Naive thymus-derived CD4-positive, alpha-beta T cell (primary cell): ENCODE data around the gene FAM162B. TPM values are rescaled to one million over a fixed set of nuclear protein-coding genes. Genes with fewer than 3 reads are reported as not detected.

Experiments used
- ATAC-seq: fragments of 150-1000 bp; cut with Tn5 transposase; 2 replicates; pipeline ENCODE4 v1.10.0; 2021; ENCODE audit warnings: mild to moderate bottlenecking, moderate library complexity
- CTCF ChIA-PET: fragments of 350-600 bp; sonication (Branson Sonifier 250); formaldehyde crosslinking; loops from one replicate; lab custom pipeline; 2021; ENCODE audit warnings: antibody characterized with exemption; lab: Charles Lee
- POLR2A ChIA-PET: fragments of 350-600 bp; sonication (Branson Sonifier 250); formaldehyde crosslinking; loops from one replicate; lab custom pipeline; 2021; ENCODE audit warnings: antibody characterized with exemption, inconsistent platforms; lab: Charles Lee
- DNase-seq, 9 donors: peaks; one replicate each; pipeline versions ENCODE4 v3.0.0 to v3.0.0-alpha.2; 2020 to 2022; ENCODE audit warnings: mixed read lengths in 1 of 9
- H3K27ac ChIP-seq: one replicate; pipeline ENCODE4 v1.7.0; 2013; ENCODE audit warnings: mild to moderate bottlenecking, low read depth, low read length, moderate library complexity
- H3K27me3 ChIP-seq, 2 donors: one replicate each; pipeline ENCODE4 v1.7.0; 2013; ENCODE audit warnings: low read length in 2 of 2, mild to moderate bottlenecking in 2 of 2, moderate library complexity in 2 of 2; ENCODE audit not compliant: control insufficient read depth in 2 of 2, insufficient read depth in 2 of 2
- H3K36me3 ChIP-seq, 3 experiments: 1 replicate in 2 of 3; 2 replicates in 1 of 3; pipeline ENCODE4 v1.7.0; 2013; ENCODE audit warnings: low read length in 3 of 3, mild to moderate bottlenecking in 3 of 3, moderate library complexity in 1 of 3; ENCODE audit not compliant: insufficient read depth in 3 of 3, control insufficient read depth in 2 of 3
- H3K4me1 ChIP-seq, 2 donors: one replicate each; pipeline ENCODE4 v1.7.0; 2013; ENCODE audit warnings: low read length in 2 of 2, mild to moderate bottlenecking in 2 of 2, moderate library complexity in 1 of 2; ENCODE audit not compliant: control insufficient read depth in 2 of 2, insufficient read depth in 2 of 2
- H3K4me3 ChIP-seq: 2 replicates; pipeline ENCODE4 v1.7.0; 2013; ENCODE audit warnings: mild to moderate bottlenecking, low read length
- H3K9me3 ChIP-seq, 3 experiments: 1 replicate in 2 of 3; 2 replicates in 1 of 3; pipeline ENCODE4 v1.7.0; 2013; ENCODE audit warnings: low read length in 3 of 3; ENCODE audit not compliant: control insufficient read depth in 2 of 3
- H3K27ac Mint-ChIP-seq, 9 donors: one replicate each; pipeline ENCODE4 v1.8.0; 2020 to 2022; ENCODE audit warnings: mixed read lengths in 9 of 9, mild to moderate bottlenecking in 8 of 9, moderate library complexity in 5 of 9, inconsistent platforms in 2 of 9
- H3K27me3 Mint-ChIP-seq, 5 donors: one replicate each; pipeline ENCODE4 v1.8.0; 2021 to 2022; ENCODE audit warnings: mixed read lengths in 5 of 5, mild to moderate bottlenecking in 1 of 5
- H3K36me3 Mint-ChIP-seq, 5 donors: one replicate each; pipeline ENCODE4 v1.8.0; 2020 to 2022; ENCODE audit warnings: mixed read lengths in 5 of 5, mild to moderate bottlenecking in 3 of 5, inconsistent platforms in 1 of 5
- H3K4me1 Mint-ChIP-seq, 7 donors: one replicate each; pipeline ENCODE4 v1.8.0; 2020 to 2022; ENCODE audit warnings: mixed read lengths in 7 of 7, mild to moderate bottlenecking in 3 of 7, inconsistent platforms in 1 of 7
- H3K4me3 Mint-ChIP-seq, 10 donors: one replicate each; pipeline ENCODE4 v1.8.0; 2020 to 2022; ENCODE audit warnings: mild to moderate bottlenecking in 10 of 10, mixed read lengths in 10 of 10, moderate library complexity in 6 of 10, inconsistent platforms in 2 of 10
- H3K9me3 Mint-ChIP-seq, 11 donors: one replicate each; pipeline ENCODE4 v1.8.0; 2020 to 2022; ENCODE audit warnings: mixed read lengths in 11 of 11, mild to moderate bottlenecking in 4 of 11, inconsistent platforms in 1 of 11, moderate library complexity in 1 of 11
- intact Hi-C, 2 donors: fragments of 100-400 bp; cut with micrococcal nuclease; formaldehyde crosslinking; loops; one replicate each; pipeline ENCODE4 v1.15.1; 2023
- polyA plus RNA-seq, 2 donors: library from polyadenylated mRNA; unstranded; fragments of 300-500 nt; fragmentation: Illumina TruSeq; gene quantifications; one replicate each; pipeline ENCODE4 v1.2.3, GENCODE V29; 2021
- total RNA-seq, 6 experiments: library from RNA in 5 of 6; stranded (reverse) in 5 of 6; gene quantifications; 1 replicate in 5 of 6; 2 replicates in 1 of 6; pipeline ENCODE4 v1.2.3 and lab custom pipeline; 2021 to 2026

The FAM162B gene
- total and polyA plus RNA-seq, 7 experiments from 2014 or later = not detected

DNA sequence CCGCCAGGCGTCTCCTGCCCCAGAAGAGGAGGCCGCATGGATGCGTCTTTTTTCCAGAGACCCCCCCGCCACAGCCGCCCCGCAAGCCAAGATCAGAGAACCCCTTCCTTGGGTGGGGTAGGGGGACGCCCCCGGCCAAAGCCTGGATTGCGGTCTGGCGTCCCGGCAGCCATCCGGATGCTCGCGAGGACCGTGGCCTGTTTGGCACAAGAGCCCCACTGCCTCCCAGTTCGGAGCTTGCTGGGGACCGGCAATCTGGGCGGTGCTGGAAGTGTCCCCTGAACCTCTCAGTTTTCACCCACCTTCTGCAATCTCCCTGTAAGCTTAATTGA is 924 bp downstream of the FAM162B start:
- Histone ChIP-seq H3K36me3 (no peaks in the 10 kb centered on the region), H3K27me3 (peaks cover 0 to 2% of the 10 kb centered on the region in 2 donors), H3K4me3 (no peak overlapping the region), H3K4me1 (no peaks in the 10 kb centered on the region), H3K9me3 (no peaks in the 10 kb centered on the region), H3K27ac (no peak overlapping the region)
- peaks cover 0 to 1% (median 0%) of the 10 kb centered on the region in 11 donors for H3K9me3 Mint-ChIP-seq
- H3K27me3 Mint-ChIP-seq = peaks cover 51 to 73% (median 62%) of the 10 kb centered on the region in 5 donors
- peaks cover 0 to 5% (median 0%) of the 10 kb centered on the region in 5 donors for H3K36me3 Mint-ChIP-seq
- DNase-seq (no peak), ATAC-seq (no peak)
- peaks cover 2 to 14% (median 13%) of the 10 kb centered on the region in 7 donors for H3K4me1 Mint-ChIP-seq
- ChIA-PET POLR2A (no interaction called here), CTCF (no interaction called here)
- H3K27ac Mint-ChIP-seq = no peak overlapping the region
- intact Hi-C loops = no loop called here
- peak overlapping the region in 9 of 10 donors; percentile 12 to 74 (median 32) for H3K4me3 Mint-ChIP-seq

DNA sequence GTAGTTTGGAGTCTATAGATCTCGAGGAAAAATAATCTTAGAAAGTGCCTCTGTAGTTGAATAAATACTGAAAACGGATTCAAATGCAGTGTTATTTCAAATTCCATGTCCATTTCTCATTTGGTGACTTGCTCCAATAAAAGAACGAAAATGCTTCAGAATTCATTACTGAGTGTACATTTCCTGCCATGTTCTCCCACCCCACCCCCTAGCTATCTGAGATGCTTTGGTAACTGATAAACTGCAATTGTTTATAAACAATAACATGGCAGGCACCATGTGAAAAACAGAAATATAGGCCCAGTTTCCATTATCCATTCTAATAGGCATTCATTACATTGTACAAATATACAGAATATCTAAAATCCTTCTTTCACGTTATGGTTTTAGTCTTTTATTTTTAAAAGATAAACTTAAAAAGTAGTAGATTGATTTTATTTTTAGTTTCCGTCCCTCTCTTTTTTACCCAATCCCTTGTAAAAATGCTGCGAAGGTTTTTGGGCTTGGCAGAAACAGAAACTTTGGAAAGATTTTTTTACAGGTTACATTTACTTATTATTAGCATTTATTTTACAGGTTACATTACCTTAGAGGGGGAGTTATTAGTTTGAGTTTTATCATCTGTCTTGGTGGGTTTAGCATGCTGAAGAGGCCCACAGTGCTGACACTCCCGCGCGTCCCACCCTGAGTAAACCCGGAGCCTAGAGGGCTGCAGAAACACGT is 1.5 kb downstream of the FAM162B start:
- Mint-ChIP-seq H3K4me1 (peaks cover 2 to 14% (median 13%) of the 10 kb centered on the region in 7 donors), H3K27ac (no peak overlapping the region), H3K4me3 (peak overlapping the region in 6 of 10 donors; percentile 7 to 74 (median 28))

DNA sequence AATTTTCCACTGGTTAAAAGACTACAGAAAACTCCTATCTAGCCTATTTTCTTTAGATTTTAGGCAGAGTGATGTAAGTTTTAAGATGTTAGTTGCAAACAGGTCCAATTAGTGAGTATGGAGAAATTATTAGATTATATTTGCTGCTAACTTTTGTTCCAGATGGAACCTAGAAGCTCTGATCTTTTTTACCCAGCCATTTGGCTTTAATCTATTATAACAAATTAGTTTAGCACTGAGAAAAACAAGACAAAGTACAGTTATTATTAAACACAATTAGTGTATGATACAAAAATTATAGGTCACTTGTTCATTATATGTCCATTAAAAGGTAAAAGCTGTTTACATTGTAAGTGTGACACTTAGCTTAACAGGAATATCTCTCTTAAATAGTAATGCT is 2.5 kb downstream of the FAM162B start:
- ATAC-seq (no peak), DNase-seq (no peak)
- Histone ChIP-seq H3K27ac (no peak overlapping the region), H3K27me3 (peaks cover 0 to 5% of the 10 kb centered on the region in 2 donors), H3K36me3 (no peaks in the 10 kb centered on the region), H3K4me3 (no peak overlapping the region), H3K9me3 (no peaks in the 10 kb centered on the region), H3K4me1 (no peaks in the 10 kb centered on the region)
- intact Hi-C loops = no loop called here
- ChIA-PET POLR2A (no interaction called here), CTCF (no interaction called here)
- Mint-ChIP-seq H3K27ac (no peak overlapping the region), H3K27me3 (peaks cover 45 to 63% (median 56%) of the 10 kb centered on the region in 5 donors), H3K9me3 (peaks cover 0 to 1% (median 0%) of the 10 kb centered on the region in 11 donors), H3K36me3 (peaks cover 0 to 5% (median 0%) of the 10 kb centered on the region in 5 donors), H3K4me1 (peaks cover 2 to 14% (median 13%) of the 10 kb centered on the region in 7 donors), H3K4me3 (no peak overlapping the region)

More for the DNA sequence above, 1.5 kb downstream of the FAM162B start:
- ATAC-seq (no peak), DNase-seq (no peak)
- no peak overlapping the region for H3K27ac ChIP-seq
- H3K4me1 ChIP-seq = no peaks in the 10 kb centered on the region
- H3K36me3 ChIP-seq = no peaks in the 10 kb centered on the region
- Mint-ChIP-seq H3K27me3 (peaks cover 51 to 71% (median 62%) of the 10 kb centered on the region in 5 donors), H3K9me3 (peaks cover 0 to 1% (median 0%) of the 10 kb centered on the region in 11 donors), H3K36me3 (peaks cover 0 to 5% (median 0%) of the 10 kb centered on the region in 5 donors)
- CTCF ChIA-PET = no interaction called here
- intact Hi-C loops = no loop called here
- H3K9me3 ChIP-seq = no peaks in the 10 kb centered on the region
- peaks cover 0 to 2% of the 10 kb centered on the region in 2 donors for H3K27me3 ChIP-seq
- H3K4me3 ChIP-seq = no peak overlapping the region
- POLR2A ChIA-PET = no interaction called here

DNA sequence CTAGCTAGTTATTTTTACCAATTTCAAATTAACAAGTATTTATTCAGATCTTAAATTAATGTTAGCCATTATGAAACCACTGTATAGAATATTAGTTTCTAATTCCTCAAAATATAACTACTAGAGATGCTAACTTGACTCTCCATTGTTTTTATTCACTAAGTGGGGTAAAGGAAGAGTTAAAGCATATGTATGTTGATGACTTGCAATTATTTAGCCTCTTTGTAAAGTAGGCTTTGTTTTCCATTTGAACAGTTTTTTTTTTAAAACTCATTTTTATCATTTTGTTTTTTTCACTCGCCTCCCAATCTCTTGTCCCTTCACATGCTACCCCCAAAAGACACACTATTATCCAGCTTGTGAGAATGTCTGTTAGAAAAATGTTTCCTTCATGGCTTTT is 3.3 kb downstream of the FAM162B start:
- Mint-ChIP-seq H3K4me1 (peaks cover 2 to 14% (median 13%) of the 10 kb centered on the region in 7 donors), H3K27me3 (peaks cover 43 to 63% (median 57%) of the 10 kb centered on the region in 5 donors), H3K4me3 (no peak overlapping the region), H3K27ac (no peak overlapping the region), H3K36me3 (peaks cover 0 to 5% (median 0%) of the 10 kb centered on the region in 5 donors), H3K9me3 (peaks cover 0 to 1% (median 0%) of the 10 kb centered on the region in 11 donors)
- DNase-seq = no peak
- CTCF ChIA-PET = no interaction called here
- H3K4me3 ChIP-seq = no peak overlapping the region
- H3K36me3 ChIP-seq = no peaks in the 10 kb centered on the region
- POLR2A ChIA-PET = no interaction called here
- H3K27me3 ChIP-seq = peaks cover 0 to 5% of the 10 kb centered on the region in 2 donors
- ATAC-seq = no peak
- intact Hi-C loops = no loop called here
- no peaks in the 10 kb centered on the region for H3K4me1 ChIP-seq
- no peaks in the 10 kb centered on the region for H3K9me3 ChIP-seq
- H3K27ac ChIP-seq = no peak overlapping the region

DNA sequence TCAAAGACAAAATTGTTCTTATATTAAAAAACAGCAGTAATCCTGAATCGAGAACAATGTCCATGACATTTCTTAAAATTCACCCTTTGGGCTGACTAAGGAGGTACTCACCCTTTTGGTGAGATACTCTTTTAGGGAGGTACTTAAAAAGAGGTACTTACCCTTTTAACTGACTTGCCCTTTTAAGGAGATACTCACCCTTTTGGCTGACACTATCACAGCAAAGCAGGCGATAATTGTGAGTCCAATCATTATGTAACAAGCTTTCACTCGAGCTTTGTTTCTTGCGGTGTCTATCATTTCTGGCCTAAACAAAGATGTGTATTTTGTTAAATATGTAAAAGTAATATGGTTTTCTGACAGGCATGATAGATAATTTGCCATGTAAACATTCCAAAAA is 3.7 kb downstream of the FAM162B start:
- H3K4me1 ChIP-seq = no peaks in the 10 kb centered on the region
- Mint-ChIP-seq H3K4me3 (no peak overlapping the region), H3K9me3 (peaks cover 0 to 1% (median 0%) of the 10 kb centered on the region in 11 donors), H3K4me1 (peaks cover 2 to 14% (median 13%) of the 10 kb centered on the region in 7 donors), H3K27ac (no peak overlapping the region), H3K27me3 (peaks cover 38 to 59% (median 52%) of the 10 kb centered on the region in 5 donors), H3K36me3 (peaks cover 0 to 5% (median 0%) of the 10 kb centered on the region in 5 donors)
- intact Hi-C loops = no loop called here
- ATAC-seq = no peak
- no peaks in the 10 kb centered on the region for H3K36me3 ChIP-seq
- ChIA-PET POLR2A (no interaction called here), CTCF (interaction anchor here (0.7 kb wide), 1 partner anchor 9 kb away, joined by 3 read pairs; no protein-coding TSS in a partner anchor)
- no peak for DNase-seq
- no peak overlapping the region for H3K4me3 ChIP-seq
- H3K27ac ChIP-seq = no peak overlapping the region
- peaks cover 0 to 5% of the 10 kb centered on the region in 2 donors for H3K27me3 ChIP-seq
- H3K9me3 ChIP-seq = no peaks in the 10 kb centered on the region

DNA sequence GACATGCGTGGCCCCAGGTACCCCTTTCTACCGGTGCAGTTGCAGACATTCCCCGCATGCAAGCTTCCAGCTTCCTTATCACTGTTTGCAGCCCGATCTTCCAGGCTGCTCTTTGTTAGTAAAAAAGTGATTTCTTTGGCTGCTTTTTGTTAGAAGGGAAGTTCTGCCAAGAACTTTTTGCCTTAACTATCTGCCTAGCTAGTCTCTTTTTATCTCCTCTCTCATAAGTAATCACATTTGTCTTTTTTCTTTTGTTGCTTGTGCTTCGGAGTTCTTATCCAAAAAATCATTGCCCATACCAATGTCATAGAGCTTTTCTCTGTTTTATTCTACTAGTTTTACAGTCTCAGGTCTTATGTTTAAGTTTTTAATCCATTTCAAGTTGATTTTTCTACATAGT is 20.3 kb downstream of the FAM162B start:
- Mint-ChIP-seq H3K36me3 (peaks cover 0 to 6% (median 0%) of the 10 kb centered on the region in 5 donors), H3K9me3 (peaks cover 3 to 51% (median 20%) of the 10 kb centered on the region in 11 donors), H3K4me3 (no peak overlapping the region), H3K4me1 (no peaks in the 10 kb centered on the region), H3K27me3 (peaks cover 5 to 13% (median 9%) of the 10 kb centered on the region in 5 donors), H3K27ac (no peak overlapping the region)
- no peak overlapping the region for H3K27ac ChIP-seq
- ChIA-PET POLR2A (no interaction called here), CTCF (interaction anchor here (0.5 kb wide), 1 partner anchor 143 kb away, joined by 3 read pairs; no protein-coding TSS in a partner anchor)
- ATAC-seq (no peak), DNase-seq (no peak)
- H3K4me3 ChIP-seq = no peak overlapping the region
- peaks cover 0 to 3% of the 10 kb centered on the region in 2 donors for H3K27me3 ChIP-seq
- no peaks in the 10 kb centered on the region for H3K36me3 ChIP-seq
- H3K9me3 ChIP-seq = peaks cover 0 to 14% (median 0%) of the 10 kb centered on the region in 3 experiments
- intact Hi-C loops = no loop called here
- no peaks in the 10 kb centered on the region for H3K4me1 ChIP-seq
